ENCODE measurements around the gene CA11. TPM values are rescaled to one million over a fixed set of nuclear protein-coding genes. Genes with fewer than 3 reads are reported as not detected.

The CA11 gene
- total and polyA plus RNA-seq, 4 experiments from 2014 or later = 5.0 to 15.4 (median 11.5) TPM

- Histone ChIP-seq H3K27ac (ENCODE audit: low read depth, low read length) (no peak within 1 kb of the TSS), H3K9me3 (ENCODE audit: control insufficient read depth in 1 of 2, low read length in 2 of 2) (no peaks in the 10 kb centered on the region), H3K36me3 (ENCODE audit: insufficient read depth, low read length) (peaks cover 35% of the 10 kb centered on the region), H3K4me3 (ENCODE audit: low read length in 2 of 2) (no peak within 1 kb of the TSS), H3K27me3 (ENCODE audit: insufficient read depth, low read length) (no peaks in the 10 kb centered on the region), H3K4me1 (ENCODE audit: insufficient read depth, low read length) (peaks cover 31% of the 10 kb centered on the region)
- ChIA-PET POLR2A (ENCODE audit: partially characterized antibody) (interaction anchor here (0.9 to 5.6 kb wide), 7 partner anchors 9 to 32 kb away, joined by 3 to 70 read pairs (median 4); partner anchors contain the start of genes CA11 and DBP), CTCF (ENCODE audit: partially characterized antibody) (interaction anchor here (2.0 kb wide), 1 partner anchor 26 kb away, joined by 8 read pairs; no protein-coding TSS in a partner anchor)
- Mint-ChIP-seq H3K36me3 (peaks cover 23 to 51% of the 10 kb centered on the region in 2 donors), H3K27ac (peak within 1 kb of the TSS in 2 of 7 donors; percentile 35 to 51), H3K4me1 (peaks cover 10 to 48% (median 28%) of the 10 kb centered on the region in 4 donors), H3K9me3 (peaks cover 0 to 2% (median 0%) of the 10 kb centered on the region in 8 donors), H3K27me3 (no peaks in the 10 kb centered on the region), H3K4me3 (peak within 1 kb of the TSS in 4 of 8 donors; percentile 12 to 43 (median 32))
- intact Hi-C loops (cut with micrococcal nuclease) = loop anchor here (5.0 kb wide), 1 partner anchor 98 kb away; no protein-coding TSS in a partner anchor
- no peak for DNase-seq
These were observed 31.4 kb downstream of the CA11 start, which contains the start of gene FAM83E for GRCh38 chr19:48614436-48615230. Gene FAM83E, minus strand, starts transcription at chr19:48615076. Its CDS starts 1,704 bp downstream, at chr19:48613372.

GRCh38 chr19:48613852-48614435, 32.0 kb downstream of the CA11 start:
- peak overlapping the region in 3 of 7 donors; percentile 51 to 73 (median 64) for H3K27ac Mint-ChIP-seq
- Histone ChIP-seq H3K27me3 (ENCODE audit: insufficient read depth, low read length) (no peaks in the 10 kb centered on the region), H3K4me3 (ENCODE audit: low read length in 2 of 2) (no peak overlapping the region), H3K9me3 (ENCODE audit: control insufficient read depth in 1 of 2, low read length in 2 of 2) (no peaks in the 10 kb centered on the region), H3K27ac (ENCODE audit: low read depth, low read length) (no peak overlapping the region), H3K36me3 (ENCODE audit: insufficient read depth, low read length) (peaks cover 35% of the 10 kb centered on the region), H3K4me1 (ENCODE audit: insufficient read depth, low read length) (peaks cover 28% of the 10 kb centered on the region)
- H3K9me3 Mint-ChIP-seq = peaks cover 0 to 2% (median 0%) of the 10 kb centered on the region in 8 donors
- CTCF ChIA-PET (ENCODE audit: partially characterized antibody) = no interaction called here
- peaks cover 7 to 42% (median 25%) of the 10 kb centered on the region in 4 donors for H3K4me1 Mint-ChIP-seq
- H3K4me3 Mint-ChIP-seq = peak overlapping the region in 1 of 8 donors; percentile 43
- H3K27me3 Mint-ChIP-seq = no peaks in the 10 kb centered on the region
- no peak for DNase-seq
- peaks cover 23 to 44% of the 10 kb centered on the region in 2 donors for H3K36me3 Mint-ChIP-seq
- intact Hi-C loops (cut with micrococcal nuclease) = no loop called here
- POLR2A ChIA-PET (ENCODE audit: partially characterized antibody) = interaction anchor here (0.9 to 5.6 kb wide), 6 partner anchors 10 to 32 kb away, joined by 3 to 70 read pairs (median 4); partner anchors contain the start of genes CA11 and DBP

- Histone ChIP-seq H3K4me1 (ENCODE audit: insufficient read depth, low read length) (peaks cover 25% of the 10 kb centered on the region), H3K36me3 (ENCODE audit: insufficient read depth, low read length) (peaks cover 35% of the 10 kb centered on the region), H3K9me3 (ENCODE audit: control insufficient read depth in 1 of 2, low read length in 2 of 2) (no peaks in the 10 kb centered on the region), H3K4me3 (ENCODE audit: low read length in 2 of 2) (no peak overlapping the region), H3K27ac (ENCODE audit: low read depth, low read length) (no peak overlapping the region), H3K27me3 (ENCODE audit: insufficient read depth, low read length) (no peaks in the 10 kb centered on the region)
- Mint-ChIP-seq H3K27me3 (no peaks in the 10 kb centered on the region), H3K27ac (peak overlapping the region in 3 of 7 donors; percentile 51 to 73 (median 64)), H3K4me3 (peak overlapping the region in 1 of 8 donors; percentile 35), H3K4me1 (peaks cover 10 to 39% (median 25%) of the 10 kb centered on the region in 4 donors), H3K36me3 (peaks cover 23 to 37% of the 10 kb centered on the region in 2 donors), H3K9me3 (peaks cover 0 to 2% (median 0%) of the 10 kb centered on the region in 8 donors)
- ChIA-PET CTCF (ENCODE audit: partially characterized antibody) (no interaction called here), POLR2A (ENCODE audit: partially characterized antibody) (interaction anchor here (0.9 to 1.3 kb wide), 3 partner anchors 20 to 24 kb away, joined by 3 to 5 read pairs (median 4); no protein-coding TSS in a partner anchor)
- intact Hi-C loops (cut with micrococcal nuclease) = no loop called here
- no peak for DNase-seq
These were observed 32.7 kb downstream of the CA11 start for GRCh38 chr19:48613024-48613851.

- Mint-ChIP-seq H3K4me1 (peaks cover 7 to 25% (median 15%) of the 10 kb centered on the region in 4 donors), H3K27me3 (no peaks in the 10 kb centered on the region), H3K4me3 (no peak overlapping the region), H3K36me3 (peaks cover 16 to 24% of the 10 kb centered on the region in 2 donors), H3K9me3 (peaks cover 0 to 2% (median 0%) of the 10 kb centered on the region in 8 donors), H3K27ac (peak overlapping the region in 1 of 7 donors; percentile 42)
- H3K9me3 ChIP-seq (ENCODE audit: control insufficient read depth in 1 of 2, low read length in 2 of 2) = no peaks in the 10 kb centered on the region
- no peak overlapping the region for H3K4me3 ChIP-seq (ENCODE audit: low read length in 2 of 2)
- no peak for DNase-seq
- intact Hi-C loops (cut with micrococcal nuclease) = no loop called here
- POLR2A ChIA-PET (ENCODE audit: partially characterized antibody) = no interaction called here
- H3K36me3 ChIP-seq (ENCODE audit: insufficient read depth, low read length) = peaks cover 23% of the 10 kb centered on the region
- CTCF ChIA-PET (ENCODE audit: partially characterized antibody) = no interaction called here
- no peak overlapping the region for H3K27ac ChIP-seq (ENCODE audit: low read depth, low read length)
- no peaks in the 10 kb centered on the region for H3K27me3 ChIP-seq (ENCODE audit: insufficient read depth, low read length)
- peaks cover 12% of the 10 kb centered on the region for H3K4me1 ChIP-seq (ENCODE audit: insufficient read depth, low read length)
These were observed 34.1 kb downstream of the CA11 start for GRCh38 chr19:48611872-48612271.

GRCh38 chr19:48609571-48610108, 36.3 kb downstream of the CA11 start:
- peaks cover 0 to 8% of the 10 kb centered on the region in 2 donors for H3K36me3 Mint-ChIP-seq
- ChIA-PET POLR2A (ENCODE audit: partially characterized antibody) (interaction anchor here (0.6 to 3.3 kb wide), 9 partner anchors 8 to 288 kb away, joined by 3 to 41 read pairs (median 4); partner anchors contain the start of genes RPL18, SPHK2 and TMEM143), CTCF (ENCODE audit: partially characterized antibody) (interaction anchor here (0.7 to 6.7 kb wide), 16 partner anchors 8 to 1400 kb away, joined by 3 to 82 read pairs (median 4); partner anchors contain the start of genes CA11, RPL18 and SPHK2)
- H3K9me3 ChIP-seq (ENCODE audit: control insufficient read depth in 1 of 2, low read length in 2 of 2) = no peaks in the 10 kb centered on the region
- peaks cover 1% of the 10 kb centered on the region for H3K36me3 ChIP-seq (ENCODE audit: insufficient read depth, low read length)
- no peaks in the 10 kb centered on the region for H3K9me3 Mint-ChIP-seq
- no peak overlapping the region for H3K27ac Mint-ChIP-seq
- H3K27ac ChIP-seq (ENCODE audit: low read depth, low read length) = no peak overlapping the region
- H3K4me3 Mint-ChIP-seq = no peak overlapping the region
- H3K4me1 Mint-ChIP-seq = peaks cover 2 to 11% (median 5%) of the 10 kb centered on the region in 4 donors
- H3K4me1 ChIP-seq (ENCODE audit: insufficient read depth, low read length) = no peaks in the 10 kb centered on the region
- H3K27me3 Mint-ChIP-seq = no peaks in the 10 kb centered on the region
- intact Hi-C loops (cut with micrococcal nuclease) = loop anchor here (2.0 kb wide), 1 partner anchor 343 kb away; no protein-coding TSS in a partner anchor
- no peak overlapping the region for H3K4me3 ChIP-seq (ENCODE audit: low read length in 2 of 2)
- no peak for DNase-seq
- no peaks in the 10 kb centered on the region for H3K27me3 ChIP-seq (ENCODE audit: insufficient read depth, low read length)

GRCh38 chr19:48608798-48609263, 37.2 kb downstream of the CA11 start:
- H3K4me3 ChIP-seq (ENCODE audit: low read length in 2 of 2) = no peak overlapping the region
- H3K27me3 ChIP-seq (ENCODE audit: insufficient read depth, low read length) = no peaks in the 10 kb centered on the region
- H3K4me1 ChIP-seq (ENCODE audit: insufficient read depth, low read length) = no peaks in the 10 kb centered on the region
- H3K27ac ChIP-seq (ENCODE audit: low read depth, low read length) = no peak overlapping the region
- intact Hi-C loops (cut with micrococcal nuclease) = loop anchor here (1.0 to 2.0 kb wide), 6 partner anchors 20 to 342 kb away; no protein-coding TSS in a partner anchor
- ChIA-PET CTCF (ENCODE audit: partially characterized antibody) (interaction anchor here (0.6 to 6.7 kb wide), 23 partner anchors 9 to 1676 kb away, joined by 3 to 82 read pairs (median 4); partner anchors contain the start of genes CA11, RPL18 and SPHK2), POLR2A (ENCODE audit: partially characterized antibody) (interaction anchor here (1.0 to 3.3 kb wide), 11 partner anchors 9 to 276 kb away, joined by 3 to 41 read pairs (median 4); partner anchors contain the start of genes RPL18, SPHK2, SYNGR4 and TMEM143)
- peak; percentile 57 to 63 (median 60) for DNase-seq
- no peaks in the 10 kb centered on the region for H3K9me3 Mint-ChIP-seq
- H3K4me3 Mint-ChIP-seq = peak overlapping the region in 6 of 8 donors; percentile 24 to 73 (median 53)
- H3K27ac Mint-ChIP-seq = peak overlapping the region in 5 of 7 donors; percentile 22 to 94 (median 73)
- peaks cover 2 to 6% (median 5%) of the 10 kb centered on the region in 4 donors for H3K4me1 Mint-ChIP-seq
- no peaks in the 10 kb centered on the region for H3K27me3 Mint-ChIP-seq
- H3K36me3 Mint-ChIP-seq = peaks cover 0 to 2% of the 10 kb centered on the region in 2 donors
- no peaks in the 10 kb centered on the region for H3K9me3 ChIP-seq (ENCODE audit: control insufficient read depth in 1 of 2, low read length in 2 of 2)
- no peaks in the 10 kb centered on the region for H3K36me3 ChIP-seq (ENCODE audit: insufficient read depth, low read length)

Data from CD4-positive, alpha-beta memory T cell (primary cell).